ENCODE data around the gene CRKL.

DNA sequence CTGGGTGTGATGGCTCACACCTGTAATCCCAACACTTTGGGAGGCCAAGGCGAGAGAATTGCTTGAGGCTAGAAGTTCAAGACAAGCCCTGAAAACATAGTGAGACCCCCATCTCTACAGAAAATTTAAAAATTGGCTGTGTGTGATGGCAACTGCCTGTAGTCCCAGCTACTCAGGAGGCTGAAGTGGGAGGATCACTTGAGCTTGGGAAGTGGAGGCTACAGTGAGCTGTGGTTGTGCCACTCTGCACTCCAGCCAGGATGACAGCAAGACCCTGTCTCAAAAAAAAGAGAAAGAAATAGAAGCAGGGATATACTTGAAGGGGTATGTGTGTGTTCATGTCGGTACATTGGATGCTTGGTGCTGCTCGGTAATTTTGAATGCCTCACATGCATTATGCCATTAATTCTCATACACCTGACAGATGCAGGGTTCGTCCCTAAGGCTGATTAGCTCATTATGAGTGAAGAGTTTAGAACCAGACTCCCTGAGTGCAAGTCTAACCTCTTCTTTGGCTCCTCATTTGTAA lies 14.0 kb downstream of the CRKL start:
- TF ChIP-seq, protein P1, sequence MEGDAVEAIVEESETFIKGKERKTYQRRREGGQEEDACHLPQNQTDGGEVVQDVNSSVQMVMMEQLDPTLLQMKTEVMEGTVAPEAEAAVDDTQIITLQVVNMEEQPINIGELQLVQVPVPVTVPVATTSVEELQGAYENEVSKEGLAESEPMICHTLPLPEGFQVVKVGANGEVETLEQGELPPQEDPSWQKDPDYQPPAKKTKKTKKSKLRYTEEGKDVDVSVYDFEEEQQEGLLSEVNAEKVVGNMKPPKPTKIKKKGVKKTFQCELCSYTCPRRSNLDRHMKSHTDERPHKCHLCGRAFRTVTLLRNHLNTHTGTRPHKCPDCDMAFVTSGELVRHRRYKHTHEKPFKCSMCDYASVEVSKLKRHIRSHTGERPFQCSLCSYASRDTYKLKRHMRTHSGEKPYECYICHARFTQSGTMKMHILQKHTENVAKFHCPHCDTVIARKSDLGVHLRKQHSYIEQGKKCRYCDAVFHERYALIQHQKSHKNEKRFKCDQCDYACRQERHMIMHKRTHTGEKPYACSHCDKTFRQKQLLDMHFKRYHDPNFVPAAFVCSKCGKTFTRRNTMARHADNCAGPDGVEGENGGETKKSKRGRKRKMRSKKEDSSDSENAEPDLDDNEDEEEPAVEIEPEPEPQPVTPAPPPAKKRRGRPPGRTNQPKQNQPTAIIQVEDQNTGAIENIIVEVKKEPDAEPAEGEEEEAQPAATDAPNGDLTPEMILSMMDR (IDR thresholded peaks at IDR 0.05; ENCODE audit: low read depth, low read length): no peak
- TF ChIP-seq EZH2phosphoT487 (IDR thresholded peaks at IDR 0.05; ENCODE audit: low read depth): no peak
